Stimulated activated CD4-positive, alpha-beta T cell treated with anti-CD3 and anti-CD28 coated beads, Interleukin-2, amount 100 ng/mL, for 24 hours (primary cell): ENCODE measurements around the gene GALNT6.

Experiments
- DNase-seq, 2 donors: peaks; one replicate each; pipeline ENCODE4 v3.0.0-alpha.2; 2020

The GALNT6 gene, protein sequence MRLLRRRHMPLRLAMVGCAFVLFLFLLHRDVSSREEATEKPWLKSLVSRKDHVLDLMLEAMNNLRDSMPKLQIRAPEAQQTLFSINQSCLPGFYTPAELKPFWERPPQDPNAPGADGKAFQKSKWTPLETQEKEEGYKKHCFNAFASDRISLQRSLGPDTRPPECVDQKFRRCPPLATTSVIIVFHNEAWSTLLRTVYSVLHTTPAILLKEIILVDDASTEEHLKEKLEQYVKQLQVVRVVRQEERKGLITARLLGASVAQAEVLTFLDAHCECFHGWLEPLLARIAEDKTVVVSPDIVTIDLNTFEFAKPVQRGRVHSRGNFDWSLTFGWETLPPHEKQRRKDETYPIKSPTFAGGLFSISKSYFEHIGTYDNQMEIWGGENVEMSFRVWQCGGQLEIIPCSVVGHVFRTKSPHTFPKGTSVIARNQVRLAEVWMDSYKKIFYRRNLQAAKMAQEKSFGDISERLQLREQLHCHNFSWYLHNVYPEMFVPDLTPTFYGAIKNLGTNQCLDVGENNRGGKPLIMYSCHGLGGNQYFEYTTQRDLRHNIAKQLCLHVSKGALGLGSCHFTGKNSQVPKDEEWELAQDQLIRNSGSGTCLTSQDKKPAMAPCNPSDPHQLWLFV

DNA sequence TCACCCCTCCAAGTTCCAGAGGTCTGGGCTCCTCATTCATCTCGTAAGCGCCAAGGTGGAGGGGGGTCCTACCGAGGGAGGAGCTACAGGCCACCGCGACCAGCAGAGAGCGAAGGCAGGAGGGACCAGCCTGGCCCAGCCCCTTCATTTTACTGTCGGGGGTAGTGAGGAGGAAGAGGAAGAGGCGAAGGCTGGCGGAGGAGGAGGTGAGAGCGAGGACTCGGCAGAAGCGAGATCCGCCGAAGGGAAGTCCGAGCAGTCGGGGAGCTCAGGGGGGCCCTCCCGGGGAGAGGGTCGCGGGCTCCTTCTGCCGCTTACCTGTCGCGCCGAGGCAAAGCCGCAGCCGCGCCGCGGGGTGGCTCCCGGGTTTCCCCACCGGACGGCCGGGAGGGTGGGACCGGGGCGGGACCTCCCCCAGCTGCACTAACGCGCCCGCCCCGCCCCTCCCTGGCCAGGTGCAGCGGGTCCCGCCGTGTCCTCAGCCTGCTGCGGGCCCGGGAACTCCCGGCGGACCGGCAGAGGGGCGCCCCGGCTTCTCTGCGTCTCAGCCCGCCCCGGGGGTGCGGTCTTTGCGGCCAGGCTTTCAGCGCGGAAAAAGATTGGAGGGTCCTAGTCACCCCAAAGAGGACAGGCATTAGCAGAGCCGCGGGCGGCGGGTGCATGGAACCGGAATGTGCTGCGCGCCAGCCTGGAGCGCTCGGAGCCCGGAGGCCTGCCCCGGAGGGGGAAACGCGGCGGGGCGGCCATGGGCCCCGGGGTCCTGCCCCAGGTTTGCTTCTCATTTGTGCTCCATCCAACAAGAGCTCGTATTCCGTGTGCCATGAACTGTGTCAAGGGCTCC is at the start of gene GALNT6:
TSS of gene GALNT6 (minus strand) at position 124 of the 841 bp plus-strand sequence. CDS start 11,625 bp downstream, outside the sequence.
- peak; percentile 72 to 78 for DNase-seq

DNA sequence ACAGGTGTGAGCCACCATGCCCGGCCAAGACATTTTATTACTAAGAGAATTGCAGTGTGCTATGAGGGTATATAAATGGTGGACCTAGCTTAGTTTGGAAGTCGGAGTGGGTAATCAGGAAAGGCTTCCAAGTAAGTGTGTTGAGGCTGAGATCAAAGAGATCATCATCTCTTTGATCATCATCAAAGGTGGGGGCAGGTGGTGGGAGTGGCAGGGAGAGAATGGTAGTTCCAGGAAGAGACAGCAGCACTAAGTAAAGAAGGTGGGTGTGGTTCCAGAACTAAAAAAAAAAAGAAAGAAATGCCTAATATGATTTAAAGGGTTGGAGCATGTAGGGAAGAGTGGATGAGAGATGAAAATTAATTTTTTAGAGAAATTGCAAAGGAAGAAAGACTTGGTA is 48.1 kb upstream of the GALNT6 start:
- DNase-seq, result no peak

DNA sequence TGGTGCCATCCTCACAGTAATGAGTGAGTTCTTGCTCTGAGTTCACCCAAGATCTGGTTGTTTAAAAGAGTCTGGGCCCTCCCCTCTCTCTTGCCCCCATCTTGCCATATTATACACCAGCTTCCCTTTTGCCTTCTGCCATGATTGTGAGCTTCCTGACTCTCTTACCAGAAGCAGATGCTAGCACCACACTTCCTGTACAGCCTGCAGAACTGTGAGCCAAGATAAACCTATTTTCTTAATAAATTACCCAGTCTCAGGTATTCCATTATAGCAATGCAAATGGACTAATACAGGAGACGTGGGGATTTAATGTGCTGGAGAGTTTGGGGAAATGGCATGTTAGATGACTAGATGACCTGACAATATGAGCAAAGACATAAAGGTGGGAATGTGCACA is 46.2 kb upstream of the GALNT6 start:
- DNase-seq, result no peak

GRCh38 chr12:51434305-51434704 is 43.1 kb upstream of the GALNT6 start:
- DNase-seq, result no peak

DNA sequence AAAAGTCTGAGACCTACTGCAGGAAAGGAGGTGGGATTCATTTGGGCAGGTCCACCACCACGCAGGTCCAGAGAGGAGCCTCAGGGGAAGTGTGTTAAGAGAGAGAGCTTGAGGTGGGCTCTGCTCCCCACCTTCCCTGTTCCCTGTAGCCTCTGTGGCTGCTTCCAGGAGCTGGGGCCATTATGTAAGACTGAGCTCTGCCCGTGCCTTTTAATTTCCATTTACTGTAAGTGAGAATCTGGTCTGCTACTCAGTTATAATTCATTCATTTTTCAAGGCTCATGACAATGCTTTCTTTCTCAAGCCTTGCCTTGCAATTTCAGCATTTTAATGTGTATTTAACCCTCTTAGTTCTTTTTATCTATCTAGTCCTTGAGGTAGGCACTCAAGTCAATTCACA is 41.7 kb upstream of the GALNT6 start:
- DNase-seq, result no peak

GRCh38 chr12:51430196-51430895 is 39.1 kb upstream of the GALNT6 start:
- DNase-seq, result no peak

DNA sequence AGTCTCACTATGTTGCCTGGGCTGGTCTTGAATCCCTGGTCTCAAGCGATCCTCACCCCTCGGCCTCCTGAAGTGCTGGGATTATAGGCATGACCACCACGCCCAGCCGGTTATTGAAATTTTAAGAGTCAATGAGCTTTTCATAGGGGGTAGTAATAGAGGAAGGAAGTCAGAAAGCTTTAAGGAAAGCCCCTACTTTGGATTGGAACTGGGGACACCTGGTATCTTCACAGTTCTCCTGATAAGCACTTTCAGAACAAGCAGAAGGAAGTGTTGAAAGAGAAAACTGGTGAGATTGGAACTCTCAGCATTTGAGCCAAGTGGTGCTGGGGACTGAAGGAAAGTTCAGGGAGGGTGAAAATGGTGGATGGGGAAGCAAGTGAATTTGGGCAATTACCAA is 38.5 kb upstream of the GALNT6 start:
- no peak for DNase-seq

GRCh38 chr12:51428256-51428655 is 37.0 kb upstream of the GALNT6 start:
- DNase-seq, result no peak

DNA sequence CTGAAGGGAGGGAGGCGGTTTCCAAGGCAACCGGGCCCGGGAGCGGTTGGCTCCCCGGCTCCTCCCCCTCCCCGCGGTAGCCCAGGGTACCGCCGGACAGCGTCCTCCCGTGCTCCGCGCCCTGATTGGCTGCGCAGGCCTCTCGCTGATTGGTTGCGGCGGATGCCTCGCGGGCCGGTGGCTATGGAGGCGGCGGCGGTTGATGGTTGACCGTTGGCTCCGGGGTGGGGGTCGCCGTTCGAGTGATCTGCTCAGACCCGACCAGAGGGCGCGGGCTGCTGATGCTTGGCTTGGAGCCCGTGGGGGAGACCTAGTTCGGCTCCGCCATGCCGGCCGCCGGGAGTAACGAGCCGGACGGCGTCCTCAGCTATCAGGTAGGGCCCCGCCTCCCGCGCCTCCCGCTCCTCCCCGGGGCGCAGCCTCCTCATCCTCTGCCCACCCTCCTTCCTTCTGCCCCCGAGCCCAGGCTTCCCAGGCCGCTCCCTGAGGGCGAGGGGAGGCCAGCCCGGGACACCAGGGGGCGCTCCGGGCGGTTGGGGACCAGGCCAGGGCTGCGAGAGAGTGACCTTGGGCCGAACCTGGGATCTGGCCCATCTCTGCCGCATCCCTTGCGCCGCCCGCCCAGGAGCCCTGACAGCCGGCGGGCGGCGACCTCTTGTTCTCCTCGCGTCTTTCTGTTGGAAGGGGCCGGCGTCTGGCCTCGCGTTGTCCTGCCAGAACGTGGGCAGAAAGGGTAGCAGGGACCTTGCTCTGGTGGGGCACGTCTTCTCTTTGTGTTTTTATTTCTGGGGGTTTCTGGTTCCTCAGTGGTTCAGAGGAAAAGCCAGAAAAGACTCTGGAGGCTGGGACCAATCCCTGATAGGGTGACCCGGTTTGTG is 33.7 kb upstream of the GALNT6 start, which contains the start of gene SLC4A8:
TSS of gene SLC4A8 (plus strand) at position 170 of the 878 bp plus-strand sequence. CDS start at position 327, 157 bp downstream.
- DNase-seq, result peak; percentile 80 to 87

DNA sequence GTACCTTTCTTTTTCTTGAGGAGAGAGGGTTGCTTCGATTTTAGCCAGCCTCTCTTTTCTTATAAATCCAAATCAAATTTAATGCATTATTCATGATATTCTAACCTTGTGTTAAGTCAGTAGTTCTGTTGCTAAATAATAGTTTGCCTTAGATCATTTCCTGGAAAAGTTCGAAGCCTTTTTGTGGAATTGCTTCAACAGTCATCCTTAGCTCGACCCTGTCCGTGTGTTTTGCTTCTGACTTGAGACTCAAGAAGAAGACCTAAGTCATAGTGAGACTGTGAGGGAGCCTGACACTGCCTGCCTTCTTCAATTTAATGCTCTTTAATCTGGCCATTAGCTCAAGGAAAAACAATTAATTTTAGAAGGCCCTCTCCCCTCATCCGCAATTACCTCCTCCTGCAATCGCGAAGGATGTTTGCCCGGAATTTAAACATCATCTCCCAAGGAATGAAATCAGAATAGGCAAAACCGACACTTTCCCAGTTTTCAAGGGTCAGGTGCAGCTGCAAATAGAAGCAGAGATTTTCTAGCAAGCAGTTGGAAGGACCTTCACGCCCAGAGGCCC is 33.0 kb upstream of the GALNT6 start:
- DNase-seq, result no peak

GRCh38 chr12:51421266-51421884 is 30.2 kb upstream of the GALNT6 start:
- DNase-seq, result peak; percentile 21 to 40

DNA sequence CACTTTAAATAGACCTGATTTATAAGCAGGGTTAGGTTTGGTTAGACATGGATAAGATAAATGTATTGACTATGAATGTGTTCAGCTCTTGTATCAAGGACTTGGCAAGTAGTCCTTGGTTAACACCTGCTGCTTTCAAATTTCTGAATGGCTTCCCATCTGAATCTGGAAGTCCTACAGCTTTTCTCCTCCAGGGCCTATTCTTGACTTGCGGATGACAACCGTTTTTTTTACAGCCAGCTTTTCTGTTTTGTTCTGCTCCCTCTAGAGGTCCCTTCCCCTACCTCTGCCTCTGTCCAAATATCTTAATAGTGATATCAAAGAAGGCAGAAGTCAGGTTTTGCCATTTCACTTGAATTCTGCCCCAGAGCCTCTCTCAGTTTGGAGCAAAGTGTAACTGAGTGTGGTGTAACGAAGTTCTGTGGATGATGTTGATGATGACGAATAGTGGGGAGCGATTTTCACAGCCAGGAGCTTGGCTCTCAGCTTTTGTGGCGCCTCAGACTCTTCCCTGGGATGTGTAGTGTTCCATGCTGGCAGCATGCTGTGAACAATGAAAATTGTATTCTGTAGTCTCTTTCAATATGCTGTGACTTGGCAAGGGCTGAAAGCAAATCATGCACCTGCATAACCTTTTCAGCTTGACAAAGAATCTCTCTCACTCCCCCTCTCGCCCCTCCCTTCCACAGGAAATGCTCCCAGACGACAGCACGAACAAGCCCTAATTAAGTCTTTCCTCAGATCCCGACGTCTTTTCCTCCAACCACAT is 28.4 kb upstream of the GALNT6 start:
- no peak for DNase-seq

- DNase-seq, result no peak
Measured at GRCh38 chr12:51417826-51418225, 26.6 kb upstream of the GALNT6 start.

- no peak for DNase-seq
Measured at GRCh38 chr12:51415931-51416330, 24.7 kb upstream of the GALNT6 start.

- DNase-seq, result no peak
Measured at GRCh38 chr12:51413791-51414190, 22.6 kb upstream of the GALNT6 start.

DNA sequence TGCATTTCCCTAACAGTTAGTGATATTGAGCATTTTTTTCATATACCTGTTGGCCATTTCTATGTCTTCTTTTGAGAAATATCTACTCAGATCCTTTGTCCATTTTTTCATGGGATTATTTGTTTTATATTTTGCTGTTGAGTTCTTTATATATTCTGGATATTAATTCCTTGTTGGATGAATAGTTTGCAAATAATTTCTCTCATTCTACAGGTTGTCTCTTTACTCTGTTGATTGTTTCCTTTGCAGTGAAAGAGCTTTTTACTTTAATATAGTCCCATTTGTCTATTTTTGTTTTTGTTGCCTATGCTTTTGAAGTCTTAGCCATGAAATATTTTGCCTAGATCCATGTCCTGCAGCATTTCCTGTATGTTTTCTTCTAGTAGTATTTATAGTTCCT is 21.9 kb upstream of the GALNT6 start:
- DNase-seq, result no peak

DNA sequence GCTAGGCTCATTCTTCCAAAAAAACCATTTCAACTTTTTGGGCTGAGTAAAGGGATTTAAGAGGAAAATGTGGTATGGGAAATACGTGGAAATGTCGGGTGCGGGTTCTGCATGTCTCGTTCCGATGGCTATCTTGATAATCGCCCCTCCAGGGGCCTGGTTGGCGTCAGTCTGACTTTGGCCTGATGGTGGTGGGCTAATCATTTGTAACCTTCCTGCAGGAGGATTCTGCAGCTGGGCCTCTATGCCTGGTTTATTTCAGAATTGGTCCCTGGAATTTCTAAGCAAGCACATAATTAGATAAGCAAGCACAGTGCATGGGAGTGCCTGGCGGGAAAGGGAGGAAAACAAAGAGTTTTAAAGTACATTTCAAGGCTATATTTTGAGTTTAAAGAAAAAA is 18.6 kb upstream of the GALNT6 start:
- DNase-seq, result no peak

- no peak for DNase-seq
Measured at GRCh38 chr12:51407604-51408003, 16.4 kb upstream of the GALNT6 start.

GRCh38 chr12:51406859-51407258 is 15.7 kb upstream of the GALNT6 start:
- no peak for DNase-seq

DNA sequence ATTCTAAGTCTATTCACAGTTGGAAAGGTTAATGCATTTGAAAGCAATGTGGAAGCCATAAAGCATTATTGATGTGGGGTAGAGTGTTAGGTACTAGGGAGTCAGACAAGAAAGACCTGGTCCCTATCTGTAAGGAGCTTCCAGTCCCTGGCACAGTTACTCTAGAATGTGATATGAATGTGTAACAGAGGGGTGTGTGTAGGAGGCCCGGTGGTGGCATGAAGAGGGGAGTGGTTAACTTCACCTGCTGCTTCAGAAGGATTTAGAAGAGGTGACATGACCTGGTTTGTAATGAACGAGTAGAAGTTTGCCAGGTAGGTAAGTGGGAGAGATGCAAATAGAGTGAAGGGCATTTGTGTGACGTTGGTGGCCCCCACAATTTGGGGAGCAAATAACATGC is 15.1 kb upstream of the GALNT6 start:
- no peak for DNase-seq
